HG02938 (cell line): ENCODE data around the gene SPOCD1.

ENCODE experiments used
- ATAC-seq: cut with Tn5 transposase; IDR thresholded peaks from one replicate; pipeline ENCODE4 v1.9.1; 2021; ENCODE audit warnings: mild to moderate bottlenecking, moderate library complexity; ENCODE audit not compliant: unreplicated experiment

The SPOCD1 gene

GRCh38 chr1:31773861-31774260 lies 42.0 kb downstream of the SPOCD1 start:
- ATAC-seq, result no peak

- ATAC-seq, result no peak
Measured at GRCh38 chr1:31772669-31773248, 43.1 kb downstream of the SPOCD1 start.

GRCh38 chr1:31771891-31772668 lies 43.7 kb downstream of the SPOCD1 start:
- no peak for ATAC-seq

- no peak for ATAC-seq
Measured at GRCh38 chr1:31769720-31770390, 46.0 kb downstream of the SPOCD1 start.

GRCh38 chr1:31768939-31769704 lies 46.7 kb downstream of the SPOCD1 start:
- no peak for ATAC-seq

GRCh38 chr1:31768407-31768907 lies 47.4 kb downstream of the SPOCD1 start:
- ATAC-seq, result no peak

GRCh38 chr1:31767225-31767624 lies 48.6 kb downstream of the SPOCD1 start:
- no peak for ATAC-seq

GRCh38 chr1:31765516-31765915 lies 50.3 kb downstream of the SPOCD1 start:
- no peak for ATAC-seq

- ATAC-seq, result no peak
Measured at GRCh38 chr1:31765041-31765467, 50.8 kb downstream of the SPOCD1 start.

- ATAC-seq, result no peak
Measured at GRCh38 chr1:31764312-31765040, 51.3 kb downstream of the SPOCD1 start, which contains the start of gene ADGRB2. ADGRB2 (minus strand) TSS chr1:31764340; CDS start chr1:31757221, 7,119 bp downstream.

GRCh38 chr1:31763671-31764311 lies 52.0 kb downstream of the SPOCD1 start:
- ATAC-seq, result no peak

GRCh38 chr1:31762726-31763670 lies 52.8 kb downstream of the SPOCD1 start:
- no peak for ATAC-seq

- ATAC-seq, result no peak
Measured at GRCh38 chr1:31762323-31762722, 53.5 kb downstream of the SPOCD1 start.

GRCh38 chr1:31761883-31762282 lies 53.9 kb downstream of the SPOCD1 start:
- no peak for ATAC-seq

GRCh38 chr1:31760471-31761470 lies 55.1 kb downstream of the SPOCD1 start:
- ATAC-seq, result no peak

- ATAC-seq, result no peak
Measured at GRCh38 chr1:31759298-31760023, 56.4 kb downstream of the SPOCD1 start.

GRCh38 chr1:31758823-31759222 lies 57.0 kb downstream of the SPOCD1 start:
- no peak for ATAC-seq
